Urothelium cell line (cell line): ENCODE measurements around the gene HSPB7.
A peak's percentile ranks its signal among the peaks of the same experiment; 100 is the strongest.
"Not testable (repeated sequence)": the region's sequence is repeated elsewhere in the genome, so short reads cannot be mapped to it uniquely, and the experiment has no call there.

Experiments
- DNase-seq: peaks from one replicate; pipeline ENCODE4 v3.0.0; 2011; ENCODE audit warnings: low spot score, mixed read lengths
- FAIRE-seq: peaks from 2 replicates; lab custom pipeline; 2011; peaks lifted over from hg19 to GRCh38; lab: Jason Lieb, UNC

HSPB7 gene

DNA sequence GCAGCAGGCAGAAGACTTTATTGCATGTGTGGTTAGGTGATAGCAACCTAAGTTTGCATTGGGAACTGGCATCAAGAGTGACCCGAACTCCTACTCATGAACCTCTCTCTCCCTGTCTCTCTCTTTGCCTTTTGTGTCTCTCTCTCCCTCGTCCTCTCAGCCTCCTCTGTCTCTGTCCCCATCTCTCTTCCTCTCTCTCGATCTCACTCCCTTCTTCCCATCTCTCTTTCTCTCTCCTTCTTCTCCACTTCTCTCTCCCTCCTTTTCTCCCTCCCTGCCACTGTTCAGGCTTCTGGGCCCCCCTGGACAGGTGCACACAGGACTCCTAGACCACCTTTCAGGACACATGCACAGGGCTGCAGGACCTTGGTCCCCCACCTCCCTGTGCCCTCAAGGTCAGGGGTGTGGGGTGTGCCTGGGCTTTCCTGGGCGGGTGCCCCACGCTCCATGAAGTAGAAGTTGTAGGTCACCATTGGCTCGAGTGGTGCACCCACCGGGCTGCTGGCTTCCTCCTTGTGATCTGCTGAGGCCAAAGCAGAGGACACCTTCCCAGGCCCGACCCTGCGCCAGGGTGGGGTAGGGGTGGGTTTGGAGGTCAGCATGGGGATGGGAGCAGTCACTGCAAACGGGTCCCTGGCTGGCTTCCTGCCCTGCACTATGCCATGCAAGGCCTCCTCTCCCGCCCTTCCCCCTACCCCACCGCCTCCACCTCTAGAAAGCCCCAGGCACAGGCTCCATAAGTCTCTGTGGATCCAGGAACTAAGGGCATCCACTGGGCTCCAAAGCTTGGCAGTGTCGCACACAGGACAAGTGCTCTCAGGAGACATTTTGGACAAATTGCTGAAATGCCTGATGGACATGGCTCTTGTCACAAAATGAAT, 28.7 kb downstream of the HSPB7 start:
- FAIRE-seq: no peak
- no peak for DNase-seq

GRCh38 chr1:15985611-15986297, 32.1 kb downstream of the HSPB7 start:
- FAIRE-seq: no peak
- no peak for DNase-seq

DNA sequence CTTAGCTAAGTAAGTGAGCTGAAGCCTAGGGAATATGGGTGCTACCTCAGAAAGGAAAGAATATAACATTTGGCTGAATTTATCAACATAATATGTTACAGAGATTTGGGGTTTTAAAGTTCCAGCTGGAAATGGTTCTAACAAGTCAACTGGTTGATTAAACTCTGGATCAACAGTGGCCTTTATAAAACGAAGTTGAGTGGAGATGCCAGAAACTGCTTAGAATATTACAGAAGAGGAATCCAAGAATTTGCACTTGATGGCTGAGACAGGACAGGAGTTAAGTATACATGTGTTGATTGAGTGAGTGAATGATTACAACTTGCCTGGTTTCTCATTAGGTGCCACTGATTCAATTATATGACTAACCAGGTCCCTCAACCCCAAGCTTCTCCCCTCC, 34.6 kb downstream of the HSPB7 start:
- DNase-seq (no peak), FAIRE-seq (no peak)

- no peak for FAIRE-seq
- DNase-seq: no peak
Observed at GRCh38 chr1:15981679-15982078, 36.2 kb downstream of the HSPB7 start.

GRCh38 chr1:15977947-15978346, 39.9 kb downstream of the HSPB7 start:
- FAIRE-seq, DNase-seq: not testable (repeated sequence)

DNA sequence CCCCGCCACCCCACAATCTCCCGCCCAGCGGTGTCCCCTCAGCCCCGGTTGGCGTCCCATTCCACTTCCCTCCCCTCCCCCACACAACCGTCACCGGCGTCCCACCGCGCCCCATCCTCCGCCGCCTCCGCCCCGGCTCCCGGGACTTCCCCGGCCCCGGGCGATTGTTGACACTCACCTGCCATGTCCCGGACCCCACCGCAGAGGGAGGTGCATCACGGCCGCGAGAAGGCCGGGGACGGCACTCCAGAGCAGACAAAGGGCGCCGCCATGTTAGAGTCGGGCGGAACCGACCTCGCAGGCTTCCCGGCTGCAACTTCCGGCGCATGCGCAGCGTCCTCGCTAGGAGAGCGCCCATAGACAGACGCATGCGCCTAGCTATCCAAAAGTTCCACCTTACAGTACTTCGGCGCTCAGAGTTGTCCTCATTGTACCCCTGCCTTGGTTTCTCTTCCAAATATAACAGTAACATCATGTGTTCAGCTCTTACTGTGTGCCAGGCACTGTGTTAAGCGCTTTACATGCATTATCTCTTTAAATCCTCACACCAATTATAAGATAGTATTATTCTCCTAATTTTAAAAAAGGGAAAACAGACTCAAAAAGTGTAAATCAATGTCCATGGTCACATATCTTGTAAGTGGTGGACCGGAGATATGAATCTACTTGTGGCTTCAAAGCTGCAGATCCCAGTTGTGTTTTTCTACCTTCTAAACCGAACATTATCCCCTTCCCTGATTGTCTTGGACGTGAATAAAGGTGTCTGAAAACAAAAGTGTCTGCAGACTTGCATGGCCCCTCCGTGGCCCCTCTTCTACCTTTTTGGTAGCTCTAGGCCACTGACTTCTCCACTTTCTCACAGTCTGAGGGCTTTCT, 41.8 kb downstream of the HSPB7 start, which contains the start of gene ZBTB17:
TSS of gene ZBTB17 (minus strand) at position 297 of the 876 bp plus-strand sequence. CDS start 27,606 bp downstream, outside the sequence.
- peak; percentile 96 for DNase-seq
- no peak for FAIRE-seq

- FAIRE-seq: peak; percentile 69
- peak; percentile 66 for DNase-seq
Observed at GRCh38 chr1:15975358-15975804, 42.5 kb downstream of the HSPB7 start.

DNA sequence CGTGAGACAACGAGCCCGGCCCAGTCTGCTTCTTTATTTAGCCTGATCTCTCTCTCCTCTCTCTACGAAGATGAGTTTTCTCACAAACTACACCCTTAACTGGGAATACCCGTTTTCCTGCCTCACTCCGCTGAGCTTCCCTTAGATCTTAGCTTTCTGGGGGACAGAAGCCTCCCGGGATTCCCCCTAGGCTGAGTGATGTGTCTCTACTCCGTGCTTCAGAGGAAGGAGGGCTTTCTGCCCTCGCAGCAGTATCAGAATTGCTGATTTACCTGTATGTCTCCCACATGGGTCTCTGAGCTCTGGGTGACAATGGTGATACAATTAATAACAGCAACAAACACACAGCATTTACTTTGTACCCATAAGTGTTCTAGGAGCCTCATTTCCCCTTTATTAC, 43.0 kb downstream of the HSPB7 start:
- DNase-seq (no peak), FAIRE-seq (no peak)

DNA sequence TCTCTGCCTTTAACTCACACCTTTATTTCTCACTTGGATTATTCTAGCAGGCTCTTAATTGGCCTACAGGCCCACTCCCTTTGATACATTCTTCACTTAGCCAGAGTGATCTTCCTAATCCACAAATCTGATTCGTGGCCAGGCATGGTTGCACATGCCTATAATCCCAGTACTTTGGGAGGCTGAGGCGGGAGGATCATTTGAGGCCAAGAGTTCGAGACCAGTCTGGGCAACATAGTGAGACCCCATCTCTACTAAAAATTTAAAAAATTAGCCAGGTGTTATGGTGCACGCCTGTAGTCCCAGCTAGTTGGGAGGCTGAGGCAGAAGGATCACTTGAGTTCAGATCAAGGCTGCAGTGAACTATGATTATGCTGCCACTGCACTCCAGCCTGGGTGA, 44.1 kb downstream of the HSPB7 start:
- no peak for FAIRE-seq
- no peak for DNase-seq

DNA sequence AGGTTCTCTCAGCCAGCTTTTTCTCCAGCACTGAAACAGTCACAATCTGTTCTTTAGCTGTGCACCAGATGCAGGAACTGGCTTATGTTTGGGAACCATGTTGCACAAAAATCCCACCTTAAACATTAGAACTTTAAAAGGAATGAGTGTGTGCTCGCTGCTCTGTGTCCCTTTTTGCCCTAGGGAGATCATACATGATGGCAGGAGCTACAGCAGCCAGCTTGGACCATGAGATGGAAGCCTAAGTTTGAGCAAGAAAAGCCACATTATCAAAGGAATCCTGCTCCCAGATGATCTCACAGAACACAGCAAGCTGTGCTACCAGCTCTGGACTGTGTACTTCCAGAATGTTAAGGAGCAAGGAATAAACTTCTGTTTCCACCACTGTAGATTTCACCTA, 45.4 kb downstream of the HSPB7 start:
- no peak for DNase-seq
- FAIRE-seq: no peak

- no peak for DNase-seq
- FAIRE-seq: no peak
Observed at GRCh38 chr1:15970911-15971310, 46.9 kb downstream of the HSPB7 start.

GRCh38 chr1:15969321-15969880, 48.4 kb downstream of the HSPB7 start:
- FAIRE-seq (no peak), DNase-seq (no peak)

- DNase-seq (no peak), FAIRE-seq (no peak)
Observed at GRCh38 chr1:15968172-15968571, 49.7 kb downstream of the HSPB7 start.

DNA sequence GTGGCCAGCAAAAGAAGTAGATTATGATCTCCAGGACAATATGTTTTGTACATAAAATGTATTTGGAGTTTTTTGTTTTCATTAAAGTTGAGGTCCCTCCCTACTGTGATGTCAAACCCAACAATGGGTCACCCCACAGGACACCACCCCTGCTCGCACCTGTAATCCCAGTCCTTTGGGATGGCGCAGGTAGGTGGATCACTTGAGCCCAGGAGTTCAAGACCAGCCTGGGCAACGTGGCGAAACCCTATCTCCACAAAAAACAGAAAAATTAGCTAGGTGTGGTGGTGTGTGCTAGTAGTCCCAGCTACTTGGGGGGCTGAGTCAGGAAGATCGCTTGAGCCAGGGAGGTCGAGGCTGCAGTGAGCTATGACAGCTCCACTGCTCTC, 50.9 kb downstream of the HSPB7 start:
- DNase-seq (no peak), FAIRE-seq (no peak)

DNA sequence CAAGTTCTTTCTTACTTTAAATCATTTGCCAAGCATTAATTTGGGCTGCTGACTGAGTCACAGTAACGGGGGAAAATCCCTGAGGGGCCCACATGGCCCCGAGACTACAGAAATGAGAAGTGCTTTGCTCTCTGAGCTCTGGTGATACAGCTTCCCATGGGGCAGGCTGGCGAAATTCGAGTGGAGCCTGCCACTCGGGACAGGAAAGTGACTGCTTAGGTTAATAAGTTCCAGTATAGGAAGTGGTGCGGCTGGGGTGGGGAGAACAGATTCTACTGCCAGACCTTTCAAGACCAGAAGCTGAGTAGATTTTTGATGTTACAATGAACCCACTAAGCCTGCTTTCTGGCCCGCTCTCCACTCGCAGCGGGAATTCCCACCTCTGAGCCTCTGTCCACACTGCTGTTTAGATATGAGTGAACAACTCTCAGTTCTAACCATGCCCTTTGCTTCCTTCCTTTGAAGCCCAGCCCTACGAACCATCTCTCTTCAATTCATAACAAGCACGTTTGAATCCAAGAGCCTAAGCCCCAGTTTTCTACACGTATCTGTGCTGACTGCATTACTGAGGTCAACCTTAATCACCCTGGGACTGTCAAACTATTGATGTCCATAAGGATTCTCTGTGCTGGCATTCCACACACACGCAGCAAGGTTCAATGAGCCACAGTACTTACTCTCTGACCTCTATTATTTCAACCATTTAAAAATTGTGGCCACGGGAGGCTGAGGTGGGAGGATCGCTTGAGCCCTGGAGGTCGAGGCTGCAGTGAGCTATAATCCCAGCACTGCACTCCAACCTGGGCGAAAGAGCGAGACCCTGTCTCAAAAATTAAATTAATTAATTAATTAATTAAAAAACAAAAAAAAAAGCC, 51.5 kb downstream of the HSPB7 start:
- no peak for DNase-seq

DNA sequence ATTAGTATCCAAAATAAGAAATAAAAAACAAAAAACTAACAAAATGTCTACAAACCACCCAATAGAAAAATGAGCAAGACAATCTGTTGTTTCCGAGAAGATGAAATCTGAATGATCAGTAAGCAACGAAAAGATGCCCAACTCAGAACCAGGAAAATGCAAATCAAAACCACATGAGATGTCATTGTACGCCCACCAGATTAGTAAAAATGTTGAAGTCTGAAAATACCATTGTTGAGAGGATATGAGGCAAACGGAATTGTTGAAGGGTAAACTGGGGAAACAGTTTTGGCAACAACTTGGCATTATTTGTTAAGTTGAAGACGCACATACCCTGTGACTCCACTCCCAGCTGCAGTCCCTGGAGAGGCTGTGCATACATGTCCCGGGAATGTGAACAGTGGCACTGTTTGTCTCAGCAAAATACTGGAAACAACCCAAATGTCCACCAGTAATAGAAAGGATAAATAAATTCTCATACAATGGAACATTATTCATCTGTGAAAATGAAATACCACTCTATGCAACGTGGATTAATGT, 52.5 kb downstream of the HSPB7 start:
- DNase-seq (no peak), FAIRE-seq (no peak)

More for the DNA sequence above, 51.5 kb downstream of the HSPB7 start:
- FAIRE-seq: no peak
